Liver (tissue), 9 donors: ENCODE measurements around the gene GNB5. TPM values are rescaled to one million over a fixed set of nuclear protein-coding genes. Genes with fewer than 3 reads are reported as not detected.

ENCODE experiments used
- DNase-seq: peaks from one replicate; pipeline ENCODE4 v3.0.0-alpha.2; 2017; ENCODE audit warnings: low spot score
- H3K27ac ChIP-seq, 2 donors: one replicate each; pipeline ENCODE4 v1.7.0; 2013; ENCODE audit warnings: inconsistent platforms in 2 of 2, low read length in 2 of 2, control low read depth in 1 of 2, low read depth in 1 of 2, mild to moderate bottlenecking in 1 of 2
- H3K27me3 ChIP-seq, 4 donors: one replicate each; pipeline versions ENCODE4 v1.6.1 to v1.7.0; 2013; ENCODE audit warnings: low read length in 3 of 4, inconsistent platforms in 1 of 4, mild to moderate bottlenecking in 1 of 4, moderate library complexity in 1 of 4; ENCODE audit not compliant: control insufficient read depth in 4 of 4, insufficient read depth in 4 of 4
- H3K36me3 ChIP-seq, 4 donors: one replicate each; pipeline versions ENCODE4 v1.6.1 to v1.7.0; 2013; ENCODE audit warnings: low read length in 3 of 4, mild to moderate bottlenecking in 3 of 4, low read depth in 1 of 4, moderate library complexity in 1 of 4; ENCODE audit not compliant: control insufficient read depth in 4 of 4, insufficient read depth in 3 of 4
- H3K4me1 ChIP-seq, 4 donors: one replicate each; pipeline versions ENCODE4 v1.6.1 to v1.7.0; 2013; ENCODE audit warnings: low read length in 3 of 4, mild to moderate bottlenecking in 3 of 4, moderate library complexity in 1 of 4; ENCODE audit not compliant: control insufficient read depth in 4 of 4, insufficient read depth in 4 of 4
- H3K4me3 ChIP-seq, 3 donors: one replicate each; pipeline versions ENCODE4 v1.6.1 to v1.7.0; 2013; ENCODE audit warnings: low read length in 3 of 3, control low read depth in 1 of 3, low read depth in 1 of 3, mild to moderate bottlenecking in 1 of 3
- H3K9ac ChIP-seq, 2 donors: one replicate each; pipeline ENCODE4 v1.7.0; 2013; ENCODE audit warnings: low read length in 2 of 2, mild to moderate bottlenecking in 2 of 2, moderate library complexity in 2 of 2, control low read depth in 1 of 2, low read depth in 1 of 2
- H3K9me3 ChIP-seq, 4 donors: one replicate each; pipeline versions ENCODE4 v1.6.1 to v1.7.0; 2013; ENCODE audit warnings: low read length in 3 of 4; ENCODE audit not compliant: control insufficient read depth in 4 of 4
- CTCF ChIP-seq: fragments of 150-350 bp; IDR thresholded peaks from 2 replicates; pipeline ENCODE4 v1.5.1; 2017; ENCODE audit warnings: improper control_type of control experiment, low read depth, low read length; ENCODE audit not compliant: missing input control
- EGR1 ChIP-seq, 2 donors: IDR thresholded peaks; 2 replicates each; pipeline ENCODE4 v1.6.1; 2016 to 2018; ENCODE audit warnings: antibody characterized with exemption in 2 of 2, low read depth in 2 of 2
- FOXA1 ChIP-seq: IDR thresholded peaks from 2 replicates; pipeline ENCODE4 v1.6.1; 2016; ENCODE audit warnings: antibody characterized with exemption
- FOXA2 ChIP-seq: IDR thresholded peaks from 2 replicates; pipeline ENCODE4 v1.6.1; 2016; ENCODE audit warnings: antibody characterized with exemption
- GABPA ChIP-seq, 2 donors: IDR thresholded peaks in 1 of 2; conservative IDR thresholded peaks in 1 of 2; 2 replicates each; pipeline ENCODE4 v1.6.1; 2016; ENCODE audit warnings: antibody characterized with exemption in 2 of 2, mild to moderate bottlenecking in 1 of 2, moderate library complexity in 1 of 2
- HNF4A ChIP-seq, 2 donors: conservative IDR thresholded peaks; 2 replicates each; pipeline ENCODE4 v1.6.1; 2016; ENCODE audit warnings: antibody characterized with exemption in 2 of 2, mild to moderate bottlenecking in 2 of 2
- HNF4G ChIP-seq: IDR thresholded peaks from 2 replicates; pipeline ENCODE4 v1.6.1; 2016; ENCODE audit warnings: antibody characterized with exemption
- JUND ChIP-seq, 2 donors: IDR thresholded peaks; 2 replicates each; pipeline ENCODE4 v1.6.1; 2016; ENCODE audit warnings: antibody characterized with exemption in 2 of 2
- NR2F2 ChIP-seq: IDR thresholded peaks from 2 replicates; pipeline ENCODE4 v1.6.1; 2016; ENCODE audit warnings: antibody characterized with exemption
- RAD21 ChIP-seq, 2 donors: IDR thresholded peaks; 2 replicates each; pipeline ENCODE4 v1.6.1; 2016; ENCODE audit warnings: antibody characterized with exemption in 2 of 2, mild to moderate bottlenecking in 2 of 2
- RXRA ChIP-seq, 2 donors: IDR thresholded peaks; 2 replicates each; pipeline ENCODE4 v1.6.1; 2017 to 2018; ENCODE audit warnings: antibody characterized with exemption in 2 of 2, mild to moderate bottlenecking in 1 of 2
- SP1 ChIP-seq: IDR thresholded peaks from 2 replicates; pipeline ENCODE4 v1.6.1; 2018; ENCODE audit warnings: antibody characterized with exemption, mild to moderate bottlenecking
- TAF1 ChIP-seq: conservative IDR thresholded peaks from 2 replicates; pipeline ENCODE4 v1.6.1; 2016; ENCODE audit warnings: antibody characterized with exemption, mild to moderate bottlenecking
- YY1 ChIP-seq: IDR thresholded peaks from 2 replicates; pipeline ENCODE4 v1.6.1; 2016; ENCODE audit warnings: antibody characterized with exemption, mild to moderate bottlenecking
- ZBTB33 ChIP-seq: IDR thresholded peaks from 2 replicates; pipeline ENCODE4 v1.6.1; 2016; ENCODE audit warnings: antibody characterized with exemption
- WGBS: extraction: QIAGEN DNeasy Blood & Tissue Kit; methylation state at CpG from one replicate; pipeline ENCODE4 v1.1.7; 2013; 5-methylcytosine and 5-hydroxymethylcytosine counted together
- polyA plus RNA-seq, 2 donors: library from polyadenylated mRNA; stranded (reverse) in 1 of 2; unstranded in 1 of 2; fragments of 200-250 nt in 1 of 2; fragments of >200 nt in 1 of 2; fragmentation: Nextera tagmentation in 1 of 2; extraction: Ambion mirVana in 1 of 2; gene quantifications; one replicate each; pipeline versions ENCODE4 v1.2.1 to v1.2.3, GENCODE V29; 2013 to 2015
- total RNA-seq, 2 donors: library from RNA; depleted of rRNA; stranded (reverse); fragments of >200 nt; gene quantifications; one replicate each; pipeline ENCODE4 v1.2.3, GENCODE V29; 2014
- TF ChIP-seq, protein P1 (sequence below): IDR thresholded peaks from 2 replicates; pipeline ENCODE4 v1.6.1; 2016; ENCODE audit warnings: antibody characterized with exemption, mild to moderate bottlenecking
- TF ChIP-seq, protein P2 (sequence below): IDR thresholded peaks from 2 replicates; pipeline ENCODE4 v1.6.1; 2016; ENCODE audit warnings: antibody characterized with exemption
- TF ChIP-seq, protein P3 (sequence below): IDR thresholded peaks from 2 replicates; pipeline ENCODE4 v1.6.1; 2016; ENCODE audit warnings: antibody characterized with exemption
- donor health status: healthy.
- donor health status: healthy.
- donor health status: healthy.
- donor health status: healthy.
- donor health status: healthy.

Gene GNB5
- total and polyA plus RNA-seq, 4 donors: 13.7 to 19.2 (median 15.7) TPM

- WGBS: 83% methylated on average over 6 of the region's 6 CpGs
- H3K27me3 ChIP-seq: no peaks in the 10 kb centered on the region
- DNase-seq: no peak
- no peak overlapping the region for H3K9ac ChIP-seq
- peak overlapping the region; percentile 79 to 82 for H3K27ac ChIP-seq
- peaks cover 0 to 5% (median 0%) of the 10 kb centered on the region in 4 donors for H3K36me3 ChIP-seq
- peaks cover 20 to 50% (median 38%) of the 10 kb centered on the region in 4 donors for H3K4me1 ChIP-seq
- no peaks in the 10 kb centered on the region for H3K9me3 ChIP-seq
- H3K4me3 ChIP-seq: no peak overlapping the region
- no peak for TF ChIP-seq FOXA2
- no peak for TF ChIP-seq EGR1 (IDR thresholded peaks at IDR 0.05; ENCODE audit: low read depth in 2 of 2)
- TF ChIP-seq, protein P1, sequence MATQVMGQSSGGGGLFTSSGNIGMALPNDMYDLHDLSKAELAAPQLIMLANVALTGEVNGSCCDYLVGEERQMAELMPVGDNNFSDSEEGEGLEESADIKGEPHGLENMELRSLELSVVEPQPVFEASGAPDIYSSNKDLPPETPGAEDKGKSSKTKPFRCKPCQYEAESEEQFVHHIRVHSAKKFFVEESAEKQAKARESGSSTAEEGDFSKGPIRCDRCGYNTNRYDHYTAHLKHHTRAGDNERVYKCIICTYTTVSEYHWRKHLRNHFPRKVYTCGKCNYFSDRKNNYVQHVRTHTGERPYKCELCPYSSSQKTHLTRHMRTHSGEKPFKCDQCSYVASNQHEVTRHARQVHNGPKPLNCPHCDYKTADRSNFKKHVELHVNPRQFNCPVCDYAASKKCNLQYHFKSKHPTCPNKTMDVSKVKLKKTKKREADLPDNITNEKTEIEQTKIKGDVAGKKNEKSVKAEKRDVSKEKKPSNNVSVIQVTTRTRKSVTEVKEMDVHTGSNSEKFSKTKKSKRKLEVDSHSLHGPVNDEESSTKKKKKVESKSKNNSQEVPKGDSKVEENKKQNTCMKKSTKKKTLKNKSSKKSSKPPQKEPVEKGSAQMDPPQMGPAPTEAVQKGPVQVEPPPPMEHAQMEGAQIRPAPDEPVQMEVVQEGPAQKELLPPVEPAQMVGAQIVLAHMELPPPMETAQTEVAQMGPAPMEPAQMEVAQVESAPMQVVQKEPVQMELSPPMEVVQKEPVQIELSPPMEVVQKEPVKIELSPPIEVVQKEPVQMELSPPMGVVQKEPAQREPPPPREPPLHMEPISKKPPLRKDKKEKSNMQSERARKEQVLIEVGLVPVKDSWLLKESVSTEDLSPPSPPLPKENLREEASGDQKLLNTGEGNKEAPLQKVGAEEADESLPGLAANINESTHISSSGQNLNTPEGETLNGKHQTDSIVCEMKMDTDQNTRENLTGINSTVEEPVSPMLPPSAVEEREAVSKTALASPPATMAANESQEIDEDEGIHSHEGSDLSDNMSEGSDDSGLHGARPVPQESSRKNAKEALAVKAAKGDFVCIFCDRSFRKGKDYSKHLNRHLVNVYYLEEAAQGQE: no peak
- TF ChIP-seq CTCF: no peak
- no peak for TF ChIP-seq SP1
- TF ChIP-seq GABPA (IDR thresholded peaks at IDR 0.05 in 1 of 2, conservative IDR thresholded peaks at IDR 0.05 in 1 of 2): no peak
- no peak for TF ChIP-seq JUND (IDR thresholded peaks at IDR 0.05)
- TF ChIP-seq, protein P2, sequence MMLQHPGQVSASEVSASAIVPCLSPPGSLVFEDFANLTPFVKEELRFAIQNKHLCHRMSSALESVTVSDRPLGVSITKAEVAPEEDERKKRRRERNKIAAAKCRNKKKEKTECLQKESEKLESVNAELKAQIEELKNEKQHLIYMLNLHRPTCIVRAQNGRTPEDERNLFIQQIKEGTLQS: no peak
Observed at GRCh38 chr15:52136442-52136980, 54.7 kb downstream of the GNB5 start.

DNA sequence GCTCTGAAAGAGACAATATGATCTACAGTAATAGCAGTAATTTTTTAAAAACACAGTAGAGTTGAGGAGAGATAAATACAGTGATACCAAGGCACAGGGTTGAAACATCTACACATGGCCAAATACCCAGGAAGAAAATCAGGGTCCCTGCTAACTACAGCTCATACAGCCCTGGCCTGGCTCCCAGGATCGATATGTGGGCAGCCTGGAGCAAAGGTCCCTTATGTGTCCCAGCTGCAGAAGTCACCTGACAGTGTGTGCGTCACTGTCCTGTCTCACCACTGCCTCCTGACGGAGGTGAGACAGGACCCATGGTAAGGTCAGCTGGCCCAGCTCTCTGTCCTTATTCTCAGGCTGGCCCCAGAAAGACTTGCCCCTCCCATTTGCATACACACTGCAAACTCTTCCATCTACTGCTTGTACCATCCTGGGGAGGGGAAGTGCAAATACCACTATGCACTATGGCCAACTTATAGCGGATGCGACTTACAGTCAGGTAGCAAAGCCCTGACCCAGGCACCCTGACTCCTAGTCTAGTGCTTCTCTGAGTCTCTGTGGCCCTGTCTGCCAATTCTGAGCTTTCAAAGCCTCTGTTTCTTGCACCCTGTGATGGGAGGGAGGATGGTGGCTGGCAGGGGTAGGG lies 56.6 kb downstream of the GNB5 start:
- H3K9ac ChIP-seq: peak overlapping the region in 1 of 2 donors; percentile 36
- H3K9me3 ChIP-seq: no peaks in the 10 kb centered on the region
- peak; percentile 78 for DNase-seq
- H3K36me3 ChIP-seq: peaks cover 0 to 5% (median 0%) of the 10 kb centered on the region in 4 donors
- H3K27ac ChIP-seq: peak overlapping the region; percentile 66 to 86
- no peak overlapping the region for H3K4me3 ChIP-seq
- peaks cover 20 to 48% (median 36%) of the 10 kb centered on the region in 4 donors for H3K4me1 ChIP-seq
- no peaks in the 10 kb centered on the region for H3K27me3 ChIP-seq
- WGBS: 43% methylated on average over 5 of the region's 5 CpGs
- TF ChIP-seq, protein P1: peak; percentile 92
- TF ChIP-seq FOXA2: peak; percentile 58
- TF ChIP-seq JUND (IDR thresholded peaks at IDR 0.05): peak; percentile 60 to 75
- TF ChIP-seq, protein P2: peak; percentile 37
- peak in 1 of 2 donors; percentile 48 for TF ChIP-seq EGR1 (IDR thresholded peaks at IDR 0.05; ENCODE audit: low read depth in 2 of 2)
- peak; percentile 39 for TF ChIP-seq TAF1
- TF ChIP-seq, protein P3, sequence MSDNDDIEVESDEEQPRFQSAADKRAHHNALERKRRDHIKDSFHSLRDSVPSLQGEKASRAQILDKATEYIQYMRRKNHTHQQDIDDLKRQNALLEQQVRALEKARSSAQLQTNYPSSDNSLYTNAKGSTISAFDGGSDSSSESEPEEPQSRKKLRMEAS: peak; percentile 67
- TF ChIP-seq RAD21 (IDR thresholded peaks at IDR 0.05): peak; percentile 52 to 64
- TF ChIP-seq RXRA (IDR thresholded peaks at IDR 0.05): peak; percentile 88 to 95
- TF ChIP-seq YY1: peak; percentile 79
- no peak for TF ChIP-seq GABPA (IDR thresholded peaks at IDR 0.05 in 1 of 2, conservative IDR thresholded peaks at IDR 0.05 in 1 of 2)
- TF ChIP-seq HNF4G: peak; percentile 83
- TF ChIP-seq ZBTB33: peak; percentile 79
- TF ChIP-seq FOXA1: peak; percentile 58
- peak; percentile 87 to 92 for TF ChIP-seq HNF4A (conservative IDR thresholded peaks at IDR 0.05)
- TF ChIP-seq NR2F2: no peak
- TF ChIP-seq SP1: peak; percentile 95
